Neural cell (in vitro differentiated cells): ENCODE data around the gene PARD3B. TPM values are rescaled to one million over a fixed set of nuclear protein-coding genes. Genes with fewer than 3 reads are reported as not detected.

Experiments used
- H2AFZ ChIP-seq: fragments of 200-600, 300-800 bp; sonication (generic), shearing (Covaris generic); 2 replicates; pipeline ENCODE4 v1.6.0; 2014; ENCODE audit warnings: low read depth, mild to moderate bottlenecking, antibody characterized with exemption, low read length, moderate library complexity
- H3F3A ChIP-seq: fragments of 200-600 bp; shearing (Covaris generic); 2 replicates; pipeline ENCODE4 v1.6.1; 2016; ENCODE audit warnings: mild to moderate bottlenecking, moderate library complexity, mixed read lengths, antibody characterized with exemption, low read length; ENCODE audit not compliant: insufficient read depth, poor library complexity, severe bottlenecking
- H3K27ac ChIP-seq: fragments of 200-600, 300-800 bp; sonication (generic), shearing (Covaris generic); 2 replicates; pipeline ENCODE4 v1.5.1; 2014; ENCODE audit warnings: mild to moderate bottlenecking, low read length, moderate library complexity
- H3K27me3 ChIP-seq: fragments of 300-800, 200-600 bp; sonication (generic), shearing (Covaris generic); 2 replicates; pipeline ENCODE4 v1.6.0; 2014; ENCODE audit warnings: mild to moderate bottlenecking, low read depth, low read length, moderate library complexity; ENCODE audit not compliant: insufficient read depth
- H3K36me3 ChIP-seq: fragments of 300-800, 200-600 bp; sonication (generic), shearing (Covaris generic); 2 replicates; pipeline ENCODE4 v1.5.1; 2014; ENCODE audit warnings: mild to moderate bottlenecking, antibody characterized with exemption, low read length, moderate library complexity; ENCODE audit not compliant: insufficient read depth
- H3K4me2 ChIP-seq: fragments of 300-800, 200-600 bp; sonication (generic), shearing (Covaris generic); 2 replicates; pipeline ENCODE4 v1.6.0; 2014; ENCODE audit warnings: mild to moderate bottlenecking, low read length
- H3K4me3 ChIP-seq: fragments of 300-800, 200-600 bp; sonication (generic), shearing (Covaris generic); 2 replicates; pipeline ENCODE4 v1.5.1; 2014; ENCODE audit warnings: mild to moderate bottlenecking, low read length, moderate library complexity
- H3K79me2 ChIP-seq: fragments of 200-600 bp; shearing (Covaris generic); replicated peaks from 2 replicates; pipeline ENCODE4 v1.6.0; 2014; ENCODE audit warnings: mild to moderate bottlenecking, low read length, moderate library complexity; ENCODE audit not compliant: insufficient read depth
- H3K9ac ChIP-seq: fragments of 300-800, 200-600 bp; sonication (generic), shearing (Covaris generic); 2 replicates; pipeline ENCODE4 v1.6.1; 2016; ENCODE audit warnings: mild to moderate bottlenecking, low read length, mixed read lengths
- H3K9me2 ChIP-seq: fragments of 200-600 bp; shearing (Covaris generic); 2 replicates; pipeline ENCODE4 v1.6.1; 2016; ENCODE audit warnings: mild to moderate bottlenecking, low read length, mixed read lengths; ENCODE audit not compliant: insufficient read depth
- H3K9me3 ChIP-seq: fragments of 200-600, 300-800 bp; sonication (generic), shearing (Covaris generic); 2 replicates; pipeline ENCODE4 v1.6.1; 2016; ENCODE audit warnings: mild to moderate bottlenecking, mixed run types, low read length, moderate library complexity, mixed read lengths
- H4K20me1 ChIP-seq: fragments of 200-600 bp; shearing (Covaris generic); 2 replicates; pipeline ENCODE4 v1.6.1; 2016; ENCODE audit warnings: mild to moderate bottlenecking, mixed run types; ENCODE audit not compliant: insufficient read depth
- CTCF ChIP-seq: fragments of 450-650 bp; IDR thresholded peaks from 2 replicates; pipeline ENCODE4 v1.5.1; 2014; ENCODE audit warnings: antibody characterized with exemption, mild to moderate bottlenecking, moderate library complexity; ENCODE audit not compliant: poor library complexity, severe bottlenecking
- EP300 ChIP-seq: fragments of 450-650 bp; conservative IDR thresholded peaks from 2 replicates; pipeline ENCODE4 v1.6.1; 2014; ENCODE audit warnings: antibody characterized with exemption, mild to moderate bottlenecking, moderate library complexity; ENCODE audit not compliant: poor library complexity, severe bottlenecking
- EZH2 ChIP-seq: fragments of 200-600, 300-800 bp; shearing (Covaris generic), sonication (generic); IDR thresholded peaks from 2 replicates; pipeline ENCODE4 v1.6.1; 2014; ENCODE audit warnings: antibody characterized with exemption, low read length, borderline replicate concordance, mild to moderate bottlenecking; ENCODE audit not compliant: insufficient read depth, poor library complexity, severe bottlenecking
- MXI1 ChIP-seq: fragments of 450-650 bp; conservative IDR thresholded peaks from 2 replicates; pipeline ENCODE4 v1.6.1; 2014; ENCODE audit warnings: antibody characterized with exemption, mild to moderate bottlenecking; ENCODE audit not compliant: poor library complexity, severe bottlenecking
- POLR2AphosphoS5 ChIP-seq: IDR thresholded peaks from 2 replicates; pipeline ENCODE4 v1.6.1; 2012
- RAD21 ChIP-seq: fragments of 450-650 bp; conservative IDR thresholded peaks from 2 replicates; pipeline ENCODE4 v1.6.1; 2014; ENCODE audit warnings: antibody characterized with exemption, mild to moderate bottlenecking, moderate library complexity
- REST ChIP-seq: IDR thresholded peaks from 2 replicates; pipeline ENCODE4 v1.6.1; 2012; ENCODE audit warnings: borderline replicate concordance
- SMC3 ChIP-seq: fragments of 450-650 bp; conservative IDR thresholded peaks from 2 replicates; pipeline ENCODE4 v1.6.1; 2014; ENCODE audit warnings: antibody characterized with exemption, mild to moderate bottlenecking, moderate library complexity; ENCODE audit not compliant: poor library complexity
- TAF1 ChIP-seq: IDR thresholded peaks from 2 replicates; pipeline ENCODE4 v1.6.1; 2012; ENCODE audit warnings: low read depth
- polyA plus RNA-seq: library from polyadenylated mRNA; depleted of rRNA; stranded (reverse); fragments of >200 nt; gene quantifications from 2 replicates; pipeline ENCODE4 v1.2.3, GENCODE V29; 2014

PARD3B gene
- polyA plus RNA-seq, 1 donor from 2014 or later: 0.54 TPM

GRCh38 chr2:205237524-205237923 is 692.2 kb downstream of the PARD3B start:
- no peaks in the 10 kb centered on the region for H3K27me3 ChIP-seq
- no peak overlapping the region for H3K9ac ChIP-seq
- TF ChIP-seq RAD21 (no peak), POLR2AphosphoS5 (no peak), EZH2 (no peak), CTCF (no peak), EP300 (no peak), SMC3 (no peak), REST (no peak), MXI1 (no peak), TAF1 (no peak)
- H3K27ac ChIP-seq: no peak overlapping the region
- no peaks in the 10 kb centered on the region for H3K36me3 ChIP-seq
- H2AFZ ChIP-seq: no peak overlapping the region
- no peak overlapping the region for H3K4me3 ChIP-seq
- no peak overlapping the region for H3K4me2 ChIP-seq
- no peaks in the 10 kb centered on the region for H4K20me1 ChIP-seq
- H3F3A ChIP-seq: no peaks in the 10 kb centered on the region
- H3K79me2 ChIP-seq: no peaks in the 10 kb centered on the region
- no peaks in the 10 kb centered on the region for H3K9me2 ChIP-seq
- H3K9me3 ChIP-seq: no peaks in the 10 kb centered on the region

GRCh38 chr2:205245001-205245400 is 699.7 kb downstream of the PARD3B start:
- Histone ChIP-seq H3K9ac (no peak overlapping the region), H3K9me2 (no peaks in the 10 kb centered on the region), H3K4me2 (no peak overlapping the region), H2AFZ (no peak overlapping the region), H3K27ac (no peak overlapping the region), H3K4me3 (no peak overlapping the region), H3K9me3 (no peaks in the 10 kb centered on the region), H3K79me2 (no peaks in the 10 kb centered on the region), H3K27me3 (no peaks in the 10 kb centered on the region), H4K20me1 (no peaks in the 10 kb centered on the region), H3F3A (no peaks in the 10 kb centered on the region), H3K36me3 (no peaks in the 10 kb centered on the region)
- TF ChIP-seq SMC3: no peak
- no peak for TF ChIP-seq REST
- TF ChIP-seq POLR2AphosphoS5: no peak
- TF ChIP-seq EP300: no peak
- no peak for TF ChIP-seq MXI1
- no peak for TF ChIP-seq CTCF
- no peak for TF ChIP-seq EZH2
- no peak for TF ChIP-seq RAD21
- TF ChIP-seq TAF1: no peak
